HepG2 (cell line): Measurements from ENCODE around the gene ACBD6. TPM values are rescaled to one million over a fixed set of nuclear protein-coding genes. Genes with fewer than 3 reads are reported as not detected.
A peak's percentile ranks its signal among the peaks of the same experiment; 100 is the strongest.

Experiments used
- ATAC-seq: fragments of 200-7000 bp; cut with Tn5 transposase; 3 replicates; pipeline ENCODE4 v1.9.1; 2020; ENCODE audit warnings: mild to moderate bottlenecking, moderate library complexity
- BruUV-seq: library from RNA; stranded (reverse); fragments of 400-500 nt; replicated peaks from 2 replicates; lab custom pipeline; 2021; lab: Mats Ljungman, UMichigan
- CTCF ChIA-PET: fragments of 300-600 bp; formaldehyde crosslinking; extraction: SDS; loops from one replicate; lab custom pipeline; 2021; ENCODE audit warnings: low total read pairs, inconsistent platforms, low intra/inter-chr PET ratio; lab: Yijun Ruan, JAX
- POLR2A ChIA-PET: fragments of 350-600 bp; sonication (Branson Sonifier 250); formaldehyde crosslinking; loops from one replicate; lab custom pipeline; 2020; ENCODE audit warnings: antibody characterized with exemption, inconsistent platforms; lab: Yijun Ruan, JAX
- DNase-seq: peaks from one replicate; pipeline ENCODE4 v3.0.0-alpha.2; 2015; ENCODE audit warnings: low spot score
- FAIRE-seq: peaks from 3 replicates; lab custom pipeline; 2011; peaks lifted over from hg19 to GRCh38; lab: Jason Lieb, UNC
- H2AFZ ChIP-seq: one replicate; pipeline ENCODE4 v1.6.1; 2011; ENCODE audit warnings: low read length, inconsistent platforms
- H3K27ac ChIP-seq: fragments of 300-600 bp; 3 replicates; pipeline ENCODE4 v1.8.0; 2011; ENCODE audit warnings: mixed run types, mild to moderate bottlenecking, mixed read lengths, low read length, inconsistent platforms; ENCODE audit not compliant: insufficient read depth; ENCODE audit errors: extremely low read length
- H3K27me3 ChIP-seq, 2 experiments: fragments of 200-600 bp in 1 of 2; 2 replicates in 1 of 2; 3 replicates in 1 of 2; pipeline versions ENCODE4 v1.6.0 to v1.8.0; 2011; ENCODE audit warnings: low read length in 2 of 2, mild to moderate bottlenecking in 2 of 2, moderate library complexity in 2 of 2, inconsistent platforms in 1 of 2; ENCODE audit not compliant: insufficient read depth in 2 of 2, control insufficient read depth in 1 of 2
- H3K36me3 ChIP-seq, 2 experiments: fragments of 200-600 bp in 1 of 2; replicated peaks in 1 of 2; 2 replicates in 1 of 2; 3 replicates in 1 of 2; pipeline versions ENCODE4 v1.5.1 to v1.8.0; 2011; ENCODE audit warnings: low read length in 2 of 2, inconsistent platforms in 1 of 2; ENCODE audit not compliant: insufficient read depth in 2 of 2, control insufficient read depth in 1 of 2
- H3K4me1 ChIP-seq: 2 replicates; pipeline ENCODE4 v1.5.1; 2012; ENCODE audit warnings: low read length, inconsistent platforms; ENCODE audit not compliant: insufficient read depth
- H3K4me2 ChIP-seq: 2 replicates; pipeline ENCODE4 v1.6.0; 2011; ENCODE audit warnings: low read depth, low read length, inconsistent platforms
- H3K4me3 ChIP-seq, 3 experiments: fragments of 200-600 bp in 1 of 3; sonication (generic), shearing (Covaris generic) in 1 of 3; replicated peaks in 1 of 3; 2 replicates each; pipeline ENCODE4 v1.5.1; 2011 to 2016; ENCODE audit warnings: low read length in 3 of 3, inconsistent platforms in 2 of 3, low read depth in 2 of 3, mild to moderate bottlenecking in 2 of 3, control low read depth in 1 of 3, mixed read lengths in 1 of 3; ENCODE audit not compliant: insufficient read depth in 1 of 3
- H3K79me2 ChIP-seq: one replicate; pipeline ENCODE4 v1.6.1; 2011; ENCODE audit warnings: low read length, inconsistent platforms; ENCODE audit not compliant: insufficient read depth
- H3K9ac ChIP-seq: 2 replicates; pipeline ENCODE4 v1.6.0; 2011; ENCODE audit warnings: mild to moderate bottlenecking, low read depth, low read length, inconsistent platforms; ENCODE audit not compliant: insufficient read depth
- H3K9me3 ChIP-seq: 2 replicates; pipeline ENCODE4 v1.5.1; 2012; ENCODE audit warnings: mild to moderate bottlenecking, low read length
- H4K20me1 ChIP-seq: 2 replicates; pipeline ENCODE4 v1.6.0; 2011; ENCODE audit warnings: inconsistent platforms, mild to moderate bottlenecking, low read length, moderate library complexity; ENCODE audit not compliant: insufficient read depth
- NRL ChIP-seq: sonication (generic); formaldehyde crosslinking; IDR thresholded peaks from 2 replicates; pipeline ENCODE4 v1.5.0; 2020; ENCODE audit warnings: missing genetic modification reagents, mild to moderate bottlenecking, moderate library complexity, borderline replicate concordance
- SPEN ChIP-seq: sonication (generic); formaldehyde crosslinking; IDR thresholded peaks from 2 replicates; pipeline ENCODE4 v1.5.1; 2020; ENCODE audit warnings: low read depth, mild to moderate bottlenecking, missing genetic modification reagents
- SUZ12 ChIP-seq: fragments of 150-350 bp; IDR thresholded peaks from 2 replicates; pipeline ENCODE4 v1.6.1; 2014; ENCODE audit warnings: low read depth, low read length
- TEAD3 ChIP-seq: optimal IDR thresholded peaks from 2 replicates; pipeline ENCODE3; 2016; ENCODE audit warnings: borderline replicate concordance
- ZNF460 ChIP-seq: sonication (generic); formaldehyde crosslinking; IDR thresholded peaks from 2 replicates; pipeline ENCODE4 v1.5.1; 2020; ENCODE audit warnings: missing genetic modification reagents, mild to moderate bottlenecking, borderline replicate concordance
- WGBS: methylation state at CpG from one replicate; pipeline ENCODE4 v1.1.6; 2017; ENCODE audit warnings: low lambda C conversion rate; 5-methylcytosine and 5-hydroxymethylcytosine counted together
- in situ Hi-C: cut with HindIII; loops from 2 replicates; pipeline ENCODE4 v1.10.0; 2017; ENCODE audit warnings: low pct_unique_long_range_greater_than_20kb; ENCODE audit not compliant: extremely low pct_ligation_motif_present
- intact Hi-C: fragments of 100-400 bp; cut with micrococcal nuclease; formaldehyde crosslinking; loops from one replicate; pipeline ENCODE4 v1.10.0; 2022; ENCODE audit not compliant: unreplicated experiment
- polyA plus RNA-seq, 8 experiments: library from polyadenylated mRNA; depleted of rRNA in 3 of 8; stranded (reverse) in 7 of 8; unstranded in 1 of 8; fragments of >200 nt; fragmentation: Illumina TruSeq in 4 of 8; extraction: Trizol in 4 of 8; gene quantifications; 2 replicates each; pipeline versions ENCODE4 v1.2.1 to v1.2.3, GENCODE V29; 2011 to 2016; ENCODE audit warnings: low read depth in 4 of 8, missing spikeins in 1 of 8, mixed read lengths in 1 of 8; ENCODE audit not compliant: insufficient read depth in 1 of 8
- total RNA-seq, 5 experiments: library from RNA; depleted of rRNA; stranded (reverse); fragments of >200 nt; fragmentation: Illumina TruSeq; extraction: Trizol; gene quantifications; 2 replicates each; pipeline ENCODE4 v1.2.3, GENCODE V29; 2016; ENCODE audit warnings: low read depth in 1 of 5
- TF ChIP-seq, protein P1 (sequence below): sonication (generic); formaldehyde crosslinking; IDR thresholded peaks from 2 replicates; pipeline ENCODE4 v1.4.0; 2020; ENCODE audit warnings: missing genetic modification reagents, mild to moderate bottlenecking, borderline replicate concordance
- TF ChIP-seq, protein P2 (sequence below): sonication (generic); formaldehyde crosslinking; IDR thresholded peaks from 2 replicates; pipeline ENCODE4 v1.8.1; 2023; ENCODE audit warnings: missing genetic modification reagents, inconsistent platforms, borderline replicate concordance
- TF ChIP-seq, protein P3 (sequence below): sonication (generic); formaldehyde crosslinking; IDR thresholded peaks from 2 replicates; pipeline ENCODE4 v1.4.0; 2020; ENCODE audit warnings: mild to moderate bottlenecking, missing genetic modification reagents, borderline replicate concordance

The ACBD6 gene
- total and polyA plus RNA-seq, 2 of the 13 experiments (the other 11 are each of a cell fraction or from before 2014, with no cell fraction given), result 33.5 to 47.2 TPM

DNA sequence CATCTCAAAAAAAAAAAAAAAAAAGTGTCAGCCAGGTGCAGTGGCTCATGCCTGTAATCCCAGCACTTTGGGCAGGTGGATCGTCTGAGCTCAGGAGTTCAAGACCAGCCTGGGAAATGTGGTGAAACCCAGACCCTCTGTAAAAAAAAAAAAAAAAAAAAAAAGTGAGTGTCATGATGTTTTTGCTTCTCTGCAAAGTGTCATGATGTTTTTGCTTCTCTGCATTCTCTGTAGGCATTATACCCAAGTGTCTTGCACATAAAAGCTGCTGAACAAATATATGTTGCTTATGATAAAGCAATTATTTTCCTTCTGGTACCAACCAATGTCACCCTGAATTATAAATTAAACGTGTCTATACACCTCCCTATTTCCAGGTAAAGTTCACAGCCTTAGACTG lies 1.7 kb downstream of the ACBD6 start:
- ChIA-PET CTCF (no interaction called here), POLR2A (interaction anchor here (3.4 kb wide), 1 partner anchor 21 kb away, joined by 23 read pairs; no protein-coding TSS in a partner anchor)
- no peaks in the 10 kb centered on the region; a peak in 1 of 5 replicates for H3K27me3 ChIP-seq
- peaks cover 0 to 13% of the 10 kb centered on the region in 2 experiments; a peak in 1 of 5 replicates for H3K36me3 ChIP-seq
- H3K79me2 ChIP-seq, result peaks cover 31% of the 10 kb centered on the region
- no peak overlapping the region for H2AFZ ChIP-seq
- peak overlapping the region; percentile 90 for H3K4me2 ChIP-seq
- no peaks in the 10 kb centered on the region for H3K9me3 ChIP-seq
- no peak for TF ChIP-seq SUZ12
- TF ChIP-seq, protein P1, sequence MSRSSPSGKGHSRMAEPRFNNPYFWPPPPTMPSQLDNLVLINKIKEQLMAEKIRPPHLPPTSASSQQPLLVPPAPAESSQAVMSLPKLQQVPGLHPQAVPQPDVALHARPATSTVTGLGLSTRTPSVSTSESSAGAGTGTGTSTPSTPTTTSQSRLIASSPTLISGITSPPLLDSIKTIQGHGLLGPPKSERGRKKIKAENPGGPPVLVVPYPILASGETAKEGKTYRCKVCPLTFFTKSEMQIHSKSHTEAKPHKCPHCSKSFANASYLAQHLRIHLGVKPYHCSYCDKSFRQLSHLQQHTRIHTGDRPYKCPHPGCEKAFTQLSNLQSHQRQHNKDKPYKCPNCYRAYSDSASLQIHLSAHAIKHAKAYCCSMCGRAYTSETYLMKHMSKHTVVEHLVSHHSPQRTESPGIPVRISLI, result 0 out of 2 replicates have a peak, but pooled peaks have one; percentile 13
- no peak for ATAC-seq
- no TSS peak for BruUV-seq
- intact Hi-C loops (no loop called here), in situ Hi-C loops (loop anchor here (25.0 kb wide), 1 partner anchor 637 kb away; no protein-coding TSS in a partner anchor)
- H3K4me1 ChIP-seq, result peaks cover 48% of the 10 kb centered on the region
- H3K4me3 ChIP-seq, result peak overlapping the region in 1 of 3 experiments; percentile 90; a peak in 1 of 6 replicates
- no peak for DNase-seq
- H3K27ac ChIP-seq, result no peak overlapping the region
- no peak for FAIRE-seq
- WGBS, result 84% methylated on average over 2 of the region's 2 CpGs
- H3K9ac ChIP-seq, result no peak overlapping the region
- H4K20me1 ChIP-seq, result no peaks in the 10 kb centered on the region

DNA sequence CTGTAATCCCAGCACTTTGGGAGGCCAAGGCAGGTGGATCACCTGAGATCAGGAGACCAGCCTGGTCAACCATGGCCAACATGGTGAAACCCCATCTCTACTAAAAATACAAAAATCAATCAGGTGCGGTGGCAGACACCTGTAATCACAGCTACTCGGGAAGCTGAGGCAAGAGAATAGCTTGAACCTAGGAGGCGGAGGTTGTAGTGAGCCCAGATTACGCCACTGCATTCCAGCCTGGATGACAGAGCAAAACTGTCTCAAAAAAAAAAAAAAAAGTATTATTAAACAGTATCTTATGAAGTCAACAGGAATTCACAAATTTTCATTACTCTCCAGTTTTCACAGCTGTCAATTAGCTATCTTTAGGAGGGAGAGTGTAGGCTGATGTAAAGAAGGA lies 3.8 kb downstream of the ACBD6 start:
- no peaks in the 10 kb centered on the region for H4K20me1 ChIP-seq
- H3K4me3 ChIP-seq, result no peak overlapping the region
- BruUV-seq, result no TSS peak
- no peaks in the 10 kb centered on the region; a peak in 1 of 5 replicates for H3K27me3 ChIP-seq
- DNase-seq (no peak), FAIRE-seq (no peak), ATAC-seq (no peak)
- H3K27ac ChIP-seq, result no peak overlapping the region
- POLR2A ChIA-PET, result no interaction called here
- H3K4me1 ChIP-seq, result peaks cover 47% of the 10 kb centered on the region
- H2AFZ ChIP-seq, result no peak overlapping the region
- H3K9ac ChIP-seq, result no peak overlapping the region
- in situ Hi-C loops, result no loop called here
- CTCF ChIA-PET, result no interaction called here
- peaks cover 31% of the 10 kb centered on the region for H3K79me2 ChIP-seq
- no peaks in the 10 kb centered on the region for H3K9me3 ChIP-seq
- no peak overlapping the region for H3K4me2 ChIP-seq
- intact Hi-C loops, result no loop called here
- peaks cover 0 to 27% of the 10 kb centered on the region in 2 experiments; a peak in 2 of 5 replicates for H3K36me3 ChIP-seq
- WGBS, result 92% methylated on average over 4 of the region's 4 CpGs
- no peak for TF ChIP-seq SPEN (CRISPR knock-in tag)
- TF ChIP-seq NRL (CRISPR knock-in tag), result no peak
- TF ChIP-seq, protein P2, sequence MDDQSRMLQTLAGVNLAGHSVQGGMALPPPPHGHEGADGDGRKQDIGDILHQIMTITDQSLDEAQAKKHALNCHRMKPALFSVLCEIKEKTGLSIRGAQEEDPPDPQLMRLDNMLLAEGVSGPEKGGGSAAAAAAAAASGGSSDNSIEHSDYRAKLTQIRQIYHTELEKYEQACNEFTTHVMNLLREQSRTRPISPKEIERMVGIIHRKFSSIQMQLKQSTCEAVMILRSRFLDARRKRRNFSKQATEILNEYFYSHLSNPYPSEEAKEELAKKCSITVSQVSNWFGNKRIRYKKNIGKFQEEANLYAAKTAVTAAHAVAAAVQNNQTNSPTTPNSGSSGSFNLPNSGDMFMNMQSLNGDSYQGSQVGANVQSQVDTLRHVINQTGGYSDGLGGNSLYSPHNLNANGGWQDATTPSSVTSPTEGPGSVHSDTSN (CRISPR knock-in tag), result no peak
- TF ChIP-seq, protein P1, result no peak
- TF ChIP-seq ZNF460 (CRISPR knock-in tag), result peak; percentile 54; the same call in 1 of the 2 replicates
- TF ChIP-seq TEAD3 (CRISPR knock-in tag), result peak; percentile 41
- TF ChIP-seq, protein P3, sequence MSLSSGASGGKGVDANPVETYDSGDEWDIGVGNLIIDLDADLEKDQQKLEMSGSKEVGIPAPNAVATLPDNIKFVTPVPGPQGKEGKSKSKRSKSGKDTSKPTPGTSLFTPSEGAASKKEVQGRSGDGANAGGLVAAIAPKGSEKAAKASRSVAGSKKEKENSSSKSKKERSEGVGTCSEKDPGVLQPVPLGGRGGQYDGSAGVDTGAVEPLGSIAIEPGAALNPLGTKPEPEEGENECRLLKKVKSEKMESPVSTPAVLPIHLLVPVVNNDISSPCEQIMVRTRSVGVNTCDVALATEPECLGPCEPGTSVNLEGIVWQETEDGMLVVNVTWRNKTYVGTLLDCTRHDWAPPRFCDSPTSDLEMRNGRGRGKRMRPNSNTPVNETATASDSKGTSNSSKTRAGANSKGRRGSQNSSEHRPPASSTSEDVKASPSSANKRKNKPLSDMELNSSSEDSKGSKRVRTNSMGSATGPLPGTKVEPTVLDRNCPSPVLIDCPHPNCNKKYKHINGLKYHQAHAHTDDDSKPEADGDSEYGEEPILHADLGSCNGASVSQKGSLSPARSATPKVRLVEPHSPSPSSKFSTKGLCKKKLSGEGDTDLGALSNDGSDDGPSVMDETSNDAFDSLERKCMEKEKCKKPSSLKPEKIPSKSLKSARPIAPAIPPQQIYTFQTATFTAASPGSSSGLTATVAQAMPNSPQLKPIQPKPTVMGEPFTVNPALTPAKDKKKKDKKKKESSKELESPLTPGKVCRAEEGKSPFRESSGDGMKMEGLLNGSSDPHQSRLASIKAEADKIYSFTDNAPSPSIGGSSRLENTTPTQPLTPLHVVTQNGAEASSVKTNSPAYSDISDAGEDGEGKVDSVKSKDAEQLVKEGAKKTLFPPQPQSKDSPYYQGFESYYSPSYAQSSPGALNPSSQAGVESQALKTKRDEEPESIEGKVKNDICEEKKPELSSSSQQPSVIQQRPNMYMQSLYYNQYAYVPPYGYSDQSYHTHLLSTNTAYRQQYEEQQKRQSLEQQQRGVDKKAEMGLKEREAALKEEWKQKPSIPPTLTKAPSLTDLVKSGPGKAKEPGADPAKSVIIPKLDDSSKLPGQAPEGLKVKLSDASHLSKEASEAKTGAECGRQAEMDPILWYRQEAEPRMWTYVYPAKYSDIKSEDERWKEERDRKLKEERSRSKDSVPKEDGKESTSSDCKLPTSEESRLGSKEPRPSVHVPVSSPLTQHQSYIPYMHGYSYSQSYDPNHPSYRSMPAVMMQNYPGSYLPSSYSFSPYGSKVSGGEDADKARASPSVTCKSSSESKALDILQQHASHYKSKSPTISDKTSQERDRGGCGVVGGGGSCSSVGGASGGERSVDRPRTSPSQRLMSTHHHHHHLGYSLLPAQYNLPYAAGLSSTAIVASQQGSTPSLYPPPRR (CRISPR knock-in tag), result no peak
